GM10266 (cell line): ENCODE data around the gene ARID5B.

Source experiments
- DNase-seq: peaks from one replicate; pipeline ENCODE4 v3.0.0; 2012; ENCODE audit errors: extremely low spot score
- CTCF ChIP-seq: IDR thresholded peaks from 2 replicates; pipeline ENCODE4 v1.5.1; 2012; ENCODE audit warnings: mild to moderate bottlenecking, low read depth; ENCODE audit not compliant: control insufficient read depth, insufficient read depth; ENCODE audit errors: missing control alignments

The ARID5B gene

DNA sequence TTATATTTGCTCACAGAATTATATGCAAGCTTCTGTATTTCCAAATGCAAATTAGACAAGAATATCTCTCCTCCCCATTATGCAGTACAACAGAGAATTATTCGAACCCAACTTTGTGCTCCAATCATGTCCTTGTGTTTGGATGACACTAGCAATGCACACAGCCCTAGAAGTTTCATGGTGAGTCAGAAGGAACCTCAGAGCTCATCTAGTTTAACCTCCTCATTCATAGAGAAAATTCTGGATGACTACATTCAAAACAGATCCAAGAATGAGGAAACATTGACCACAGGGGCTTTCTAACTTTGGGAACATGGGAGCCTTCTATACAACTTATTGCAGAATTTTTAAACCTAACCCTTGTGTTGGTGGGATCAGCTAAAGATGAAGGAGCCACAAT, 12.8 kb upstream of the ARID5B start:
- no peak for TF ChIP-seq CTCF
- no peak for DNase-seq

GRCh38 chr10:61890430-61890829, 11.1 kb upstream of the ARID5B start:
- DNase-seq = no peak
- TF ChIP-seq CTCF = no peak

DNA sequence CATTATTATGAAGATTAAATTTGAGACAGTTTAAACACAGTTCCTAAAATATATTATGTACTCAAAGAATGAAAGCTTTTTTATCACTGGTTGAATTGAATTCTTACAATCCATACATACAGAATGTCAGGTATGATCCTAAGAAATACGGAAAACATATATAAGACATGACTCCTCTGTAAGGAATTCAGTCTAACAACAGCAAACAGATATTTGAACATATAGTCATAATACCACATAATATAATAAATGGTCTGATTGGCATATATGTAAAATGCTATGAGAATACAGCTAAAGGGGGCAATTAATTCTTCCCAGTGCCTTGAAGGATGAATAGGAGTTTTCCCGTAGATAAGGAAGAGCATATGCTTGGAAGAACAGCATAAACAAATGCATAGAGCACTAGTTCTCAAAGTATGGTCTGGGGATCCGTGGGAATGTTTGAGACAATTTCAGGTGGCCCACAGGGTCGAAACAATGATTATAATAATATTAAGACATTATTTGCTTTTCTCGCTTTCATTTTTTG, 10.6 kb upstream of the ARID5B start:
- no peak for DNase-seq
- no peak for TF ChIP-seq CTCF

- TF ChIP-seq CTCF = no peak
- no peak for DNase-seq
Measured at GRCh38 chr10:61891906-61892585, 9.5 kb upstream of the ARID5B start.

DNA sequence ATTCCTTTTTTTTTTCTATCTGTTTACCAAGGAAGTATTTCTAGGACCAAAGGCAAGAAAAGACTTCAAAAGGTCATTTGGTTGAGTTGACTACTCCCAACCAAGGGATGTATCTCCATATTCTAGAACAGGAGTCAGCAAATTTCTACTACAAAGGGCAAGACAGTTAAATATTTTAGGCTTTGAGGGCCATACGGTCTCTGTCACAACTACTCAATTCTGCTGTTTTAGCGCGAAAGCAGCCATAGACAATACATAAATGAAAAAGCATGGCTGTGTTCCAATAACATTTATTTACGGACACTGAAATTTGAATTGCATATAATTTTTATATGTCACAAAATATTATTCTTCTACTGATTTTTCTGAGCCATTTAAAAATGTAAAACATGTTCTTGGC, 8.5 kb upstream of the ARID5B start:
- no peak for DNase-seq
- no peak for TF ChIP-seq CTCF

GRCh38 chr10:61894133-61894532, 7.4 kb upstream of the ARID5B start:
- no peak for DNase-seq
- no peak for TF ChIP-seq CTCF

DNA sequence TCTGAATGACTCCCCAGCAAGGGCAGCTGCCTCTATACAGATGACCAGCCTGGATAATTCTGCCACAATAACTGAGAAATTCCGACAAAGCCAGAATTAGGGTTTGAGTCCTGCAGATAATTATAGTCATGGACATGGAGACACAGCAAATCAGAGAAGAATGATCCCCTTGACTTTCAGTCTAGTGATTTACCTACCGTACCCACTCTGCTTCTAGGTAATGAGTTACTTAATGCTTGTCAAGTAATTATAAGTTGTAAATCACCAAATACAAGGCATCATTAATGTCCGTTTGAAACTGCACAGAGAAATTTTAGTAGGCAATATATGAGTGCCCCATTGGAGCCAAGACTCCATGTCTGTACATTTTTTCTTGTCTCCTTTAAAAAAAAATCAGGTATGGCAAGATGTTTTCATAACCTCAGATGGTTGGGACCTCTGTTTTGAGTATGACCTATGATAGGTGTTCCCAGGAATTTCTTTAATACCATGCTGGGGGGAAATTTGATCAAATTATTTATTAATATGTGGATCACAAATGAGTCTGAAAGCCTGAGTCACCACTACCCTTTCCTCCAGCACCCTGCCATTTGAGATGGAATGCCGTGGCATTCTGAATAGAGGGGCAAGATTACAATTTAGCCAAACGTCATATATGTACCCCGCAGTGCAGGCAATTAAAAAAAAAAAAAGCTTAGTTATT, 5.5 kb upstream of the ARID5B start:
- no peak for TF ChIP-seq CTCF
- no peak for DNase-seq
